Measurements from ENCODE around the gene PCDH12. TPM values are rescaled to one million over a fixed set of nuclear protein-coding genes. Genes with fewer than 3 reads are reported as not detected.

PCDH12 gene
- total and polyA plus RNA-seq, 2 donors (not counting 1 experiment from before 2014, with no cell fraction given): 0.01 TPM; not detected in 1

GRCh38 chr5:141906972-141907371 lies 51.0 kb downstream of the PCDH12 start:
- ATAC-seq (ENCODE audit: low read depth): no peak
- Mint-ChIP-seq H3K4me1 (no peaks in the 10 kb centered on the region), H3K9me3 (ENCODE audit: insufficient read depth) (no peaks in the 10 kb centered on the region), H3K27me3 (peaks cover 13% of the 10 kb centered on the region), H3K4me3 (no peak overlapping the region), H3K27ac (no peak overlapping the region)
- Histone ChIP-seq H3K4me2 (replicated peaks; ENCODE audit: low read depth, low read length, poor library complexity, severe bottlenecking) (no peak overlapping the region), H3K9me3 (ENCODE audit: control extremely low read depth in 1 of 3, control insufficient read depth in 2 of 3, insufficient read depth in 1 of 3, low read length in 2 of 3) (peaks cover 0 to 2% (median 2%) of the 10 kb centered on the region in 3 donors), H3K36me3 (replicated peaks in 1 of 2; ENCODE audit: control extremely low read depth in 1 of 2, control insufficient read depth in 1 of 2, extremely low read depth in 1 of 2, insufficient read depth in 2 of 2, low read length in 1 of 2) (no peaks in the 10 kb centered on the region), H3K79me2 (ENCODE audit: control insufficient read depth, insufficient read depth, low read length) (no peaks in the 10 kb centered on the region), H4K20me1 (ENCODE audit: control insufficient read depth, insufficient read depth, low read length, poor library complexity, severe bottlenecking) (no peaks in the 10 kb centered on the region), H3K9ac (ENCODE audit: low read length) (no peak overlapping the region), H3K4me1 (ENCODE audit: control insufficient read depth in 2 of 2, insufficient read depth in 2 of 2, low read length in 2 of 2) (no peaks in the 10 kb centered on the region), H3K27ac (ENCODE audit: low read length in 2 of 2) (no peak overlapping the region), H3K27me3 (replicated peaks in 1 of 4; ENCODE audit: control extremely low read depth in 1 of 4, control insufficient read depth in 3 of 4, insufficient read depth in 4 of 4, low read length in 3 of 4) (peaks cover 0 to 5% (median 0%) of the 10 kb centered on the region in 4 experiments), H2AFZ (ENCODE audit: insufficient read depth, low read depth, low read length, poor library complexity, severe bottlenecking) (no peak overlapping the region), H3K4me3 (ENCODE audit: control extremely low read depth in 1 of 5, extremely low read depth in 1 of 5, insufficient read depth in 1 of 5, low read depth in 2 of 5, low read length in 4 of 5) (no peak overlapping the region)
- TF ChIP-seq CTCF (IDR thresholded peaks at IDR 0.05) (no peak), EZH2 (IDR thresholded peaks at IDR 0.05; ENCODE audit: borderline replicate concordance, insufficient read depth, low read depth, low read length, poor library complexity, severe bottlenecking) (no peak)
- DNase-seq: no peak
- intact Hi-C loops (cut with micrococcal nuclease): no loop called here
- no CpG with 5 or more reads among the region's 1 CpG for WGBS (ENCODE audit: insufficient coverage)
- POLR2A ChIA-PET: interaction anchor here (0.7 to 1.2 kb wide), 2 partner anchors 17 to 28 kb away, joined by 3 read pairs; partner anchors contain the start of gene DELE1
- CTCF ChIA-PET: interaction anchor here (0.7 to 2.8 kb wide), 3 partner anchors 28 to 190 kb away, joined by 4 to 14 read pairs (median 7); partner anchors contain the start of gene PCDH1

GRCh38 chr5:141906517-141906916 lies 51.5 kb downstream of the PCDH12 start:
- H4K20me1 ChIP-seq (ENCODE audit: control insufficient read depth, insufficient read depth, low read length, poor library complexity, severe bottlenecking): no peaks in the 10 kb centered on the region
- no peak overlapping the region for H2AFZ ChIP-seq (ENCODE audit: insufficient read depth, low read depth, low read length, poor library complexity, severe bottlenecking)
- ATAC-seq (ENCODE audit: low read depth) (no peak), DNase-seq (no peak)
- no peaks in the 10 kb centered on the region for H3K4me1 ChIP-seq (ENCODE audit: control insufficient read depth in 2 of 2, insufficient read depth in 2 of 2, low read length in 2 of 2)
- Mint-ChIP-seq H3K9me3 (ENCODE audit: insufficient read depth) (no peaks in the 10 kb centered on the region), H3K27me3 (peaks cover 17% of the 10 kb centered on the region), H3K4me1 (no peaks in the 10 kb centered on the region), H3K4me3 (no peak overlapping the region), H3K27ac (no peak overlapping the region)
- H3K9ac ChIP-seq (ENCODE audit: low read length): no peak overlapping the region
- no peaks in the 10 kb centered on the region for H3K36me3 ChIP-seq (replicated peaks in 1 of 2; ENCODE audit: control extremely low read depth in 1 of 2, control insufficient read depth in 1 of 2, extremely low read depth in 1 of 2, insufficient read depth in 2 of 2, low read length in 1 of 2)
- no peak overlapping the region for H3K4me2 ChIP-seq (replicated peaks; ENCODE audit: low read depth, low read length, poor library complexity, severe bottlenecking)
- TF ChIP-seq CTCF (IDR thresholded peaks at IDR 0.05) (no peak), EZH2 (IDR thresholded peaks at IDR 0.05; ENCODE audit: borderline replicate concordance, insufficient read depth, low read depth, low read length, poor library complexity, severe bottlenecking) (no peak)
- H3K27ac ChIP-seq (ENCODE audit: low read length in 2 of 2): no peak overlapping the region
- POLR2A ChIA-PET: interaction anchor here (0.7 to 1.2 kb wide), 2 partner anchors 17 to 28 kb away, joined by 3 read pairs; partner anchors contain the start of gene DELE1
- CTCF ChIA-PET: interaction anchor here (0.7 to 2.8 kb wide), 5 partner anchors 8 to 214 kb away, joined by 4 to 14 read pairs (median 4); partner anchors contain the start of gene PCDH1
- peaks cover 0 to 2% (median 2%) of the 10 kb centered on the region in 3 donors for H3K9me3 ChIP-seq (ENCODE audit: control extremely low read depth in 1 of 3, control insufficient read depth in 2 of 3, insufficient read depth in 1 of 3, low read length in 2 of 3)
- no peaks in the 10 kb centered on the region for H3K79me2 ChIP-seq (ENCODE audit: control insufficient read depth, insufficient read depth, low read length)
- intact Hi-C loops (cut with micrococcal nuclease): no loop called here
- no CpG with 5 or more reads among the region's 1 CpG for WGBS (ENCODE audit: insufficient coverage)
- peaks cover 0 to 5% (median 0%) of the 10 kb centered on the region in 4 experiments for H3K27me3 ChIP-seq (replicated peaks in 1 of 4; ENCODE audit: control extremely low read depth in 1 of 4, control insufficient read depth in 3 of 4, insufficient read depth in 4 of 4, low read length in 3 of 4)
- no peak overlapping the region for H3K4me3 ChIP-seq (ENCODE audit: control extremely low read depth in 1 of 5, extremely low read depth in 1 of 5, insufficient read depth in 1 of 5, low read depth in 2 of 5, low read length in 4 of 5)
